Muscle layer of colon (tissue), 2 donors: ENCODE results near the gene MLLT6.

Experiments
- H3K27ac ChIP-seq: one replicate; pipeline ENCODE4 v1.7.0; 2013; ENCODE audit warnings: low read depth, mild to moderate bottlenecking, low read length, moderate library complexity
- H3K27me3 ChIP-seq, 2 donors: one replicate each; pipeline ENCODE4 v1.7.0; 2013; ENCODE audit warnings: low read length in 2 of 2, mild to moderate bottlenecking in 2 of 2; ENCODE audit not compliant: insufficient read depth in 2 of 2, control insufficient read depth in 1 of 2
- H3K36me3 ChIP-seq: one replicate; pipeline ENCODE4 v1.7.0; 2013; ENCODE audit warnings: mild to moderate bottlenecking, low read length; ENCODE audit not compliant: insufficient read depth
- H3K4me1 ChIP-seq: one replicate; pipeline ENCODE4 v1.7.0; 2013; ENCODE audit warnings: mild to moderate bottlenecking, low read length; ENCODE audit not compliant: insufficient read depth
- H3K4me3 ChIP-seq, 2 donors: one replicate each; pipeline ENCODE4 v1.7.0; 2013; ENCODE audit warnings: low read length in 2 of 2, low read depth in 1 of 2, mild to moderate bottlenecking in 1 of 2, moderate library complexity in 1 of 2
- H3K9ac ChIP-seq: one replicate; pipeline ENCODE4 v1.7.0; 2013; ENCODE audit warnings: low read length
- H3K9me3 ChIP-seq: one replicate; pipeline ENCODE4 v1.7.0; 2013; ENCODE audit warnings: mild to moderate bottlenecking, low read length
- donor health status: abdominal sarcoma.
- donor health status: Adenocarcinoma of cecum.

The MLLT6 gene

GRCh38 chr17:38685491-38685890 lies 19.6 kb upstream of the MLLT6 start:
- Histone ChIP-seq H3K9me3 (no peaks in the 10 kb centered on the region), H3K36me3 (no peaks in the 10 kb centered on the region), H3K27ac (no peak overlapping the region), H3K4me3 (no peak overlapping the region), H3K9ac (no peak overlapping the region), H3K4me1 (no peaks in the 10 kb centered on the region), H3K27me3 (no peaks in the 10 kb centered on the region)

GRCh38 chr17:38687286-38687685 lies 17.8 kb upstream of the MLLT6 start:
- Histone ChIP-seq H3K27me3 (no peaks in the 10 kb centered on the region), H3K9me3 (no peaks in the 10 kb centered on the region), H3K36me3 (no peaks in the 10 kb centered on the region), H3K4me1 (no peaks in the 10 kb centered on the region), H3K9ac (no peak overlapping the region), H3K4me3 (no peak overlapping the region), H3K27ac (no peak overlapping the region)

GRCh38 chr17:38690386-38690785 lies 14.7 kb upstream of the MLLT6 start:
- Histone ChIP-seq H3K9me3 (no peaks in the 10 kb centered on the region), H3K4me3 (no peak overlapping the region), H3K9ac (no peak overlapping the region), H3K4me1 (peaks cover 16% of the 10 kb centered on the region), H3K36me3 (no peaks in the 10 kb centered on the region), H3K27ac (no peak overlapping the region), H3K27me3 (no peaks in the 10 kb centered on the region)

- no peak overlapping the region for H3K9ac ChIP-seq
- no peaks in the 10 kb centered on the region for H3K27me3 ChIP-seq
- no peak overlapping the region for H3K4me3 ChIP-seq
- no peaks in the 10 kb centered on the region for H3K36me3 ChIP-seq
- H3K27ac ChIP-seq, result no peak overlapping the region
- no peaks in the 10 kb centered on the region for H3K9me3 ChIP-seq
- peaks cover 16% of the 10 kb centered on the region for H3K4me1 ChIP-seq
These were observed 13.9 kb upstream of the MLLT6 start for GRCh38 chr17:38691154-38691553.

GRCh38 chr17:38693700-38694329 lies 11.3 kb upstream of the MLLT6 start:
- Histone ChIP-seq H3K4me1 (peaks cover 16% of the 10 kb centered on the region), H3K4me3 (peak overlapping the region in 1 of 2 donors; percentile 29), H3K9me3 (no peaks in the 10 kb centered on the region), H3K27ac (peak overlapping the region; percentile 92), H3K36me3 (no peaks in the 10 kb centered on the region), H3K27me3 (no peaks in the 10 kb centered on the region), H3K9ac (peak overlapping the region; percentile 50)

- Histone ChIP-seq H3K4me1 (peaks cover 27% of the 10 kb centered on the region), H3K27me3 (no peaks in the 10 kb centered on the region), H3K36me3 (no peaks in the 10 kb centered on the region), H3K27ac (no peak overlapping the region), H3K4me3 (no peak overlapping the region), H3K9ac (no peak overlapping the region), H3K9me3 (no peaks in the 10 kb centered on the region)
These were observed 7.8 kb upstream of the MLLT6 start for GRCh38 chr17:38697061-38697820.

- Histone ChIP-seq H3K36me3 (no peaks in the 10 kb centered on the region), H3K27me3 (no peaks in the 10 kb centered on the region), H3K4me3 (no peak overlapping the region), H3K27ac (no peak overlapping the region), H3K4me1 (peaks cover 24% of the 10 kb centered on the region), H3K9me3 (no peaks in the 10 kb centered on the region), H3K9ac (no peak overlapping the region)
These were observed 6.3 kb upstream of the MLLT6 start for GRCh38 chr17:38698760-38699159.

- H3K9me3 ChIP-seq, result no peaks in the 10 kb centered on the region
- H3K4me3 ChIP-seq, result peak overlapping the region; percentile 66 to 88
- H3K27me3 ChIP-seq, result no peaks in the 10 kb centered on the region
- H3K9ac ChIP-seq, result peak overlapping the region; percentile 77
- peak overlapping the region; percentile 97 for H3K27ac ChIP-seq
- H3K4me1 ChIP-seq, result peaks cover 28% of the 10 kb centered on the region
- H3K36me3 ChIP-seq, result no peaks in the 10 kb centered on the region
These were observed 3.4 kb upstream of the MLLT6 start for GRCh38 chr17:38701504-38702165.

GRCh38 chr17:38702166-38702915 lies 2.7 kb upstream of the MLLT6 start:
- peaks cover 35% of the 10 kb centered on the region for H3K4me1 ChIP-seq
- peak overlapping the region; percentile 97 for H3K9ac ChIP-seq
- H3K27me3 ChIP-seq, result no peaks in the 10 kb centered on the region
- peak overlapping the region; percentile 97 for H3K27ac ChIP-seq
- H3K9me3 ChIP-seq, result no peaks in the 10 kb centered on the region
- no peaks in the 10 kb centered on the region for H3K36me3 ChIP-seq
- H3K4me3 ChIP-seq, result peak overlapping the region; percentile 75 to 96

- Histone ChIP-seq H3K9ac (peak overlapping the region; percentile 97), H3K4me3 (peak overlapping the region; percentile 75 to 96), H3K4me1 (peaks cover 35% of the 10 kb centered on the region), H3K9me3 (no peaks in the 10 kb centered on the region), H3K27me3 (no peaks in the 10 kb centered on the region), H3K27ac (peak overlapping the region; percentile 97), H3K36me3 (peaks cover 5% of the 10 kb centered on the region)
These were observed 1.9 kb upstream of the MLLT6 start for GRCh38 chr17:38702916-38703741.
